ENCODE data around the gene SMC1A.
"Not testable (repeated sequence)": the region's sequence is repeated elsewhere in the genome, so short reads cannot be mapped to it uniquely, and the experiment has no call there.

Gene SMC1A

GRCh38 chrX:53422086-53422860 lies at the start of gene SMC1A:
SMC1A (minus strand) TSS chrX:53422654; CDS start chrX:53422600, 54 bp downstream.
- DNase-seq (ENCODE audit: low read depth in 2 of 2) = peak; percentile 87 to 92

DNA sequence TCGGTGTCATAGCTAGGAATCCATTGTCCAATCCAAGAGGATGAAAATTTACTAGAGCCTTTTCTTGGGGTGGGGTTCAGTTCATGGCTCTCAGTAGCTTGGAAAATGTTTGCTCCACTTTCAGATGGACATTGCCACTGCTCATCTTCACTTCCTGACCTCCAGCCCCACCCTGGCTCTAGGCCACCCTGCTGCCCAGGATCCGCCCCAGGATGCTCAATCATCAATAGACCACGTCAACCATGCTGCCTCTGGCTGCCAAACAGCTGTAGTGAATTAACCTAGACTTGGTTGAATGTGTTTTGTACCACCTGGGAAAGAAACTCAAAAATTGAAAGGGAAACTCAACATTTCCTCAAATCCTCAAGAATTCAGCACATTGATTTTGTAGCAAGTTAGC lies 48.9 kb upstream of the SMC1A start:
- no peak for DNase-seq (ENCODE audit: low read depth in 2 of 2)

DNA sequence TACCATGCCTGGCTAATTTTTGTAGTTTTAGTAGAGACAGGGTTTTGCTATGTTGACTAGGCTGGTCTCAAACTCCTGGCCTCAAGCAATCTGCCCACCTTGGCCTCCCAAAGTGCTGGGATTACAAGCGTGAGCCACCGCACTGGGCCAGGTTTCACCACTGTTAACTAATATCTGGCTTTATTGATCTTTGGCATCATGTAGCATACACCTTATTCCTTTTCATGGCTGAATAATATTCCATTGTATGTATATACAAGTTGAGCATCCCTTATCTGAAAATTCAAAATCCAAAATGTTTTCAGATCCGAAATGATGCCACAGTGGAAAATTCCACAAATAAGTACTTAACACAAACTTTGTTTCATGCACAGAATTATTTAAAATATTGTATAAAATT lies 46.2 kb upstream of the SMC1A start:
- DNase-seq (ENCODE audit: low read depth in 2 of 2) = not testable (repeated sequence)

- no peak for DNase-seq (ENCODE audit: low read depth in 2 of 2)
Measured at GRCh38 chrX:53458082-53458481, 35.6 kb upstream of the SMC1A start.

- DNase-seq (ENCODE audit: low read depth in 2 of 2) = no peak
Measured at GRCh38 chrX:53456254-53456653, 33.8 kb upstream of the SMC1A start.

DNA sequence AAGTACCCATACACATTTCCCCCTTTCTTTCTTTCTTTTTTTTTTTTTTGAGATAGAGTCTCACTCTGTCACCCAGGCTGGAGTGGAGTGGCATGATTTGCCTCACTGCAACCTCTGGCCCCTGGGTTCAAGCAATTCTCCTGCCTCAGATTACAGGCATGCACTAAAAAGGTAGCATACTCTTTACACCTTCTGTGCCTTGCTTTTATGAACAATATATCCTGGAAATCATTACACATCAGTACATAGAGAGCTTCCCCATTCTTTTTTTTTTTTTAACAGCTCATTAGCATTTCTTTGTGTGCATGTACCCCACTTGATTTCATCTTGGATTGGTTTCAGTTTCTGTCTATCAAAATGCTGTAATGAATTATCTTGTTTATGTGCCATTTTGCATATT lies 30.4 kb upstream of the SMC1A start:
- no peak for DNase-seq (ENCODE audit: low read depth in 2 of 2)

DNA sequence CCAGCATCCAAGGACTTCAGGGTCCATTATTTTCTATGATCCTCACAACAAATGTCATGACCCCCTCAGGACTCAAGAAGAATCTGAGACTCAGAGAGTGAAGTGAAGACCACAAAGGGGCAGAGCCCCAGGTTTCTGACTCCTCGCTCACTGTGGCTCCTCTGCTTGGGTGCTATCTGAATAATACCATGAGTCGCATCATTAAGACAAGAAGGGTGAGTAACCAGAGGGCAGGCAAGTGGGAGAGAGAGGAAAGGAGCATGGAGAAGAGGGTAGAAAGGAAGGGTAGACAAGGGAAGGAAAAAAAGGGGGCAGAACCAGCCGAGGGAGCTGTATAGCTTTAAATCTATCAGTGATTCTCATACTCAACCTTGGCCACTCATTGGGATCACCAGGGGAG lies 27.2 kb upstream of the SMC1A start:
- no peak for DNase-seq (ENCODE audit: low read depth in 2 of 2)

DNA sequence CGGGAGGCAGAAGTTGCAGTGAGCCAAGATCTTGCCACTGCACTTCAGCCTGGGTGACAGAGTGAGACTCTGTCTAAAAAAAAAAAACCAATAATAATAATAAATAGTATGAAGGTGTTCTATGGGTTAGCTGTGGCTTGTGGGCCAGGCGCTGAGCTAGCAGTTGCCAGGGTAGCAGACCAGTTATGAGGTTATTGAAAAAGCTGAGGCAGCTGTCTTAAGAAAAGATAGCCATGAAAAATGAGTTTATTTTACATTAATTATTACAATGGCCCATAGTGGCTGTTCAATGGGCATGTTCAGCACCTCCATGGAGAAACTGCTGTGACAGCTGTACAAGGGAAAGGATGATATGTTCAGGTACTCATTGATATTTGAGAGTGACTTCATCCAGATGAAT lies 25.0 kb upstream of the SMC1A start:
- no peak for DNase-seq (ENCODE audit: low read depth in 2 of 2)

GRCh38 chrX:53445977-53446376 lies 23.5 kb upstream of the SMC1A start:
- no peak for DNase-seq (ENCODE audit: low read depth in 2 of 2)

DNA sequence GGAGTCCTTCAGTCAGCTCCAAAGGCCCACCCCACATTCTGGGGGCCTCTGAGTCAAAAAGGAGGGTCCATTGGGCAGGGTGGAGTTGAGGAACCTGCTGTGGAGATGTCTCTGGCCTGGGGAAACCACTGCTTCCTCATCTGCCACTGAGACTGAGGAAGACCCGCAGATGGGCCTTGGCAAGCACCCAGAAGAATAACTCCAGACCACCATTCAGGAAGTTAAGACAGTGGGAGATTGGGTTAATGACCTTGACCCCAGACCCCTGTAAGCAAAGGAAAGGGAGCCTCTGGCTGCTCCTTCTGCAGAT lies 19.8 kb upstream of the SMC1A start:
- no peak for DNase-seq (ENCODE audit: low read depth in 2 of 2)

DNA sequence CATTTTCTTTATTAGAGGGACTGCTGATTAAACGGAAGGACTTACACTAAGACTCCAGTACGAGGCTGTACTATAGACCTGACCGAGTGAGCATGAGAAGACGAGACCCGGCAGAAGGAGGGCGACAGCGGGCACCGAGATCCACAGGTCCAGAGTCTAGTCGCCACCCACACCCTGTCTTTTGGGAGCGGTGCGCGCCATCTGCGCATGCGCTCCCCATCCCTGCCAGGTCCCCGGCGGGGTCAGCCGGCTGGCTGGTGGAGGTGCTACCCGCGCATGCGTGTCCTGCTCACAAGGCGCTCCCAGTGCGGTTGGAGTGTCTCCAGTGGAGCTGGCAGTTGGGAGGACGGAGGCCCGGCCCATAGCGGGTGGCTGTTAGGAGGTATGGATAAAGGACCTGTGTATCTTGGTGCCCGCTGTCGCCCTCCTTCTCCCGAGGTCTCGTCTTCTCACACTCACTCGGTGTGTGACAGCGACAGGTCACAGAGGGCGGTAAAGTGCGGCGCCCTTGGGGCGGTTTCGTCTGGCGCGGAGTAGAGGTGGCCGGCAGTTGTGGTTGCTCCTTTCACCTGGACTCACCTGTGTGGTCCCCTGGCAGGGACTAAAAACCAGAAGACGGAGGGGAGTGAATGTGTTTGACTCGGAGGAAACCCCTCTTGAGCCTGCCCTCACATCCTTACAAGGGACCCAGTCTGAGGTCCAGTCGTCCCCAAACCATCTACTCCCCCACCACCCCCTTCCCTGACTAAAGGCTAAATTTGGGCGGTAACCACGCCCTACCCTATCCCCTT lies 19.3 kb upstream of the SMC1A start:
- peak; percentile 37 to 51 for DNase-seq (ENCODE audit: low read depth in 2 of 2)

DNA sequence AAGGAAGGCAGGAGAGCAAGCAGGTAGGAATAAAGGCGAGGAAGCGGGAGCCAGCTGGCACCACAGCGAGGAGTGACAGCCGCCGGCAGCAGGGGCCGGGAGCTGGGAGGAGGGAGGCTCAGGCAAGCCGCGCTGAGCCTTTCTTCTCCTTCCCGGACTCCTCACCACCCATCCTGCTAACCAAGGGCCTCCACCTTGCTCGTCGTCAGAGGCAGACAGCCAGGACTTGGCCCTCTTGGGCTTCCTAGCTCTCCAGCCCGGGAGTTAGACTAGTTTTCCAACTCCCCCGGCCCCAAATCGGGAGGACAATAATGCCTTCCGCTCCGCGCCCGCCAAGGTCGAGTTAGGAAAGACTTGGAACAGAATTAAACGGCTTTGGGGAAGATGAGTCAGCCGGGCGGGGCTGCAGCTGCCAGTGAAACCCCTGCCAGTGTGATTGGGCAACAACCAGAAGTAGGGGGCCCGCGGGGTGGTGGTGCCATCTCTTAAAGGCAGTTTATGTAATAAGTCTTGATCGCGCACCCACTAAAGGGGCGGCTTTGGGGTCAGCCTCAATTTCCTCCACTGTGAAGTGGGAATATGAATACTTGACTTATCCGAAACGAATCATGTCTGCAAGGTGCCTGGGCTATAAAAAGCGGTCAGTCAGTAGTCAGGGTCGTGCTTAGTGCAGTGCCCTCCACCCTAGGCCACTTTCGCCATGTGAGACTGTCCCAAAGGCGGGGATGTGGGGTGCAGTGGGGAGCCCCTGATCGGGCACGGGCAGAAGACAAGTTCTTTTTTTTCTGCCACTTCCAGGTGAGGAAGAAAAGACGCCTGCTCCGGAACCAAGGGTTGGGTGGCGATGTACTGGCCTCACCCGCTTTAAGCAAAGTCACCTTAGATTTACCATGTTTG lies 18.4 kb upstream of the SMC1A start:
- no peak for DNase-seq (ENCODE audit: low read depth in 2 of 2)

DNA sequence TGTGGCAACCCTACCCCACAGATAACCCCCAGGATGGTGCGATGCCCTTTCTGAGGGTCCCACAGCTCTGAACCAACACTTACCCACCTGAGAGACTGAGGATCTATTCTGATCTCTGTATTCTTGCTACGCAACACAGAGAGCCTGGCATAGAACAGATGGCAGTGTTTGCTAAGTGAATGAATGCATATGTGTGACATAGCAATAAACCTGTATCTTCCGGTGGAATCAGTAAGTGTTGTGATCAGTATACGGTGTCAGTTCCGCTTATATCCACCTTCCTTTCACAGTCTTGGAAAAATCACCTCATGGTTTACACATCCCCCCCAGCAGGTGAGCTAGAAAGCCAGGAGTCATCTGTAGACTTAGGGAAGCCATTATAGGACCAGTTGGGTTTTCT lies 17.6 kb upstream of the SMC1A start:
- no peak for DNase-seq (ENCODE audit: low read depth in 2 of 2)

DNA sequence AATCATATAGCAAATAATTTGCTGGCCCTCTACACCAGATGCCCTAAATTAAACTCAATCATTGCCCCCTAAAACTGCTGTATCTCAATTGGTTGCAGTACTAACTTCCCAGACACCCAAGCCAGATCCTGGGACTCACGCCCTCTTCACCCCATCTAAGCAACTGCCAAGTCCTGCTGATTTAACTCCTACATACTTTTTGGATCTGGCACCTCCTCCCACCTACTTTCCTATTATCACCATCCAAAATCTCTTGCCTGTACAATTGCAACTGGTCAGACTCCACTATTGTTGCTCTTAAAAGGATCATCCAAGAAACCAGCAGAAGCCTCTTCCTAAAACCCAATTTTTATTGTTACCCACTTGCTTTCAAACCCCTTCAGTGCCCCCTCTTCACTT lies 16.4 kb upstream of the SMC1A start:
- DNase-seq (ENCODE audit: low read depth in 2 of 2) = no peak

DNA sequence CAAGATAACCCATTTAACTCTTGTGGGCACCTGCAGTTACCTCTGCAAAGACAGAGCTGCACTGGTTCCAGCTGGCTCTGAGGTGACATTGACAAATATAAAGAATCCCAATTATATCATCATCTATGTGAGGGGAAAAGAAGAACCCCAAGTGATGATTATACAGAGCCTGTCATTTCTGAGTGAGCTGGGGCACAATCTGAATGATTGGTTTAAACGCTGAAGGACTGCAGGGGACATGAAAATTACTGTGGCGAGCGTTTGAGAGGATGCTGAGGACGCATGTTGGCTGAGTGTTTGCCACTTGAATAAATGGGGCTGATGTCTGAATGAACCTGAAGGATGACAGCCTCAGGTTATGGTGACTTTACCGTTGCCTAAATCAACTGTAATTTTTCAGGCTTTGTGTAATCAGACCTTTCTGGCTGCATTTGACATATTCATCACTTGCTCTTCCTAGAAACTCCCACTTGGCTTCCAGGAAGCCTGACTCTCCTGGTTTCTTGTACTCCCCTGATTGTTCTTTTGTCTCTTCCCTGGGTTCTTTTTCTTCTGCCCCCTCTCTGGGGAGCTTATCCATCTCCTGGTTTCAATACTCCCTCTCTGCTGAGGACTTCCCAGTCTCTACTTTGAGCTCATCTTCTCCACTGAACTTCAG lies 15.8 kb upstream of the SMC1A start:
- no peak for DNase-seq (ENCODE audit: low read depth in 2 of 2)

GRCh38 chrX:53437206-53437605 lies 14.8 kb upstream of the SMC1A start:
- DNase-seq (ENCODE audit: low read depth in 2 of 2) = no peak

DNA sequence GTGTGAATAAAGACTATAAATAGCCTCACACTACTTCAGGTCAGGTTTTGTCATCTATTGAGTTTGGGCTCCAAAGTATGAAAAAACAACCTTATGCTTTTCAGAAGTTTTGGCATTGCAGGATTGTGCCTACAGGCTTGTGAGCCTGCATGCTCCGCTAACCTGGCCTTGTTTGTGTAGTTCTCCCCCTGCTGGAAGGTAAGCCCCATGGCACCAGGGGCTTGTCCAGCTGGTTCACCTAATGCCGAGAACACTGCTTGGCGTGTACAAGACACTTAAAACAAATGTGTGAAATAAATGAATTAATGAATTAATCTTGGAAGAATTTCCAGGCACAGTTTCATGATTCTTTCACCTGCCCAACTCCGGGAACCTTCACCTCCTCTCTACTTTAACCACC lies 13.5 kb upstream of the SMC1A start:
- peak in 1 of 2 donors; percentile 40 for DNase-seq (ENCODE audit: low read depth in 2 of 2)

DNA sequence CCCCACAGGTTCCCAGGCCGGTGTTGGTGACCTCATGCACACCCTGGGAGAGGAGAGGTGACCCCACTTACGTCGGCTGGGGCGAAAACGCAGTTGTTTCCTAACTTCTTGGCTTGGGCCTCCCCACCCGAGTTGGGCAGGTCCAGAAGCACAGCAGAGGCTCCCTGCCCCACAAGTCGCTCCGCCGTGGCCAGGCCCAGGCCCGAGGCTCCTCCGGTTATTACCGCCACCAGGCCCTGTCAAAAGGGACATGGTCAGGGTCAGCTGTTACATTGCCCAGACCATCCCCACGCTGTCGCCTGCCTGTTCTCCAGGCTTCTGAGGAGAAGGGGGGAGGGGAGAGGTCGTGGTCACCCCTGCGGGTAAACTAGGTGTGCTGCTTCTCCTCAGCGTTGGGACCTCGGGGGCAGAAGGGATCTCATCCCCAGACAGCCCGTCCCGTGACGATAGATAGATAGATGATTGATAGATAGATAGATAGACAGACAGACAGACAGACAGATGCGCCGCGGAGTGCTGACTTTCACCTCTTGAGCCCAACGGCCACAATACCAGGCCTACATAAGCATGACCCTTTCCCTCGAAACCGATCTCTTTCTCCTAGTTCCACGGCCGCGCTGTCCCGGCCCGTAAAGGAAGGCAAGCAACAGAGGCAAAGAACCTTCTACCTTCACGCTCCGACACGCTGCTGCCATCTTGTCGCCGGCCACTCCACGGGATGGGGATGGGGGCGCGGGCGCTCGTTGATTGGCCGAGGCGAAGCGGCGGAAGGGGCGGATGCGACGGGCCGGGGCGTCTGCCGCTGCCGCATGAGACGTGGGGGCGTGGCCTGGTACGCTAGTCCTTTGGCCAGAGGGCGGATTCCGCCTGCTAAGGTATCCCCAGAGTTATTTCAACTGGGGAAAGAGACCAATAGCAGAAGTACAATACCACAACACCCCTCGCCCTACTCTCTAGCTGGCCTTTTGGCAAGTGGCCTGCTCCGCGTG lies 11.5 kb upstream of the SMC1A start, which contains the start of gene HSD17B10:
Gene HSD17B10 (minus strand): TSS at position 720 of the 989 bp plus-strand sequence. CDS start 25 bp downstream, at position 695.
- DNase-seq (ENCODE audit: low read depth in 2 of 2) = peak; percentile 62 to 75

DNA sequence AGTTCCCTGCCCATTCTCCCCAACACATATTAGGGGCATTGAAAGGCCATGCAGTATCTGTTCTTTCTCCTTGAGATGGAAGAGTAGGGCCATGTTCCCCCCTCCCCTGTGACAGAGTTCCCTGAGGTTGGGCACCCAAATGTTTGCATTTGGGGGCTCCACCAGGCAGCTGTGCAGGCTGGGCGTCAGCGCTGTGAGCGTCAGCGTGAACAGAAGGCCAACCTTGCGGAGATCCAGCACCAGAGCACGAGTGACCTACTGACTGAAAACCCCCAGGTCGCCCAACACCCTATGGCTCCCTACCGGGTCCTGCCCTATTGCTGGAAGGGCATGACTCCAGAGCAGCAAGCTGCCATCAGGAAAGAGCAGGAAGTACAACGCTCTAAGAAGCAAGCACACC lies 7.8 kb upstream of the SMC1A start:
- no peak for DNase-seq (ENCODE audit: low read depth in 2 of 2)

DNA sequence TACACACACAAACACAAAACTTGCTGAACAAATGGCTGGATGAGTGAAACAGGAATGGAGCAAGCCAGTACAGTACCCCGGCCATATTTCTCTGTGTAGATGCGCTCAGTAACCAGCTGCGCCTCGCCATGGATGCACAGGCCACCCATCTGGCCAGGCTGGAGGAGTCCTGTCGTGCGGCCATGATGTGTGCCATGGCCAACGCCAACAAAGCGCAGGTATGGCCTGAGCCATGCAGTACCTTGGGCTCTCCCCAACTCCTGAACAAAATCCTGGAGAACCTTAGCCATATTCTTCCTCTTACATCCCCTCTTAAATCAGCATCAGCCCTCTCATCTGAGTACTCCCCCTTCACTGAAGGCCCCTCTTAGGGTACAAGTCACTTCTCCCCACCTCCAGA lies 7.3 kb upstream of the SMC1A start:
- no peak for DNase-seq (ENCODE audit: low read depth in 2 of 2)
